HEK293 (cell line): ENCODE results near the gene KCTD19.

Experiments used
- KLF7 ChIP-seq: fragments of 450-650 bp; formaldehyde crosslinking; IDR thresholded peaks from 2 replicates; pipeline ENCODE4 v1.5.1; 2016; ENCODE audit warnings: missing biosample characterization, missing genetic modification characterization, borderline replicate concordance
- TCF7L2 ChIP-seq: IDR thresholded peaks from 2 replicates; pipeline ENCODE4 v1.6.1; 2011; ENCODE audit warnings: low read depth, mild to moderate bottlenecking, inconsistent platforms, low read length, moderate library complexity, borderline replicate concordance
- ZBTB21 ChIP-seq: fragments of 450-650 bp; formaldehyde crosslinking; IDR thresholded peaks from 2 replicates; pipeline ENCODE4 v1.5.1; 2017; ENCODE audit warnings: missing biosample characterization, missing genetic modification characterization
- ZNF501 ChIP-seq: fragments of 450-650 bp; formaldehyde crosslinking; IDR thresholded peaks from 2 replicates; pipeline ENCODE4 v1.5.1; 2016; ENCODE audit warnings: missing biosample characterization, missing genetic modification characterization
- ZNF549 ChIP-seq: fragments of 450-650 bp; IDR thresholded peaks from 2 replicates; pipeline ENCODE4 v1.5.1; 2018; ENCODE audit warnings: missing biosample characterization, missing genetic modification characterization, mild to moderate bottlenecking, inconsistent platforms, moderate library complexity
- ZNF555 ChIP-seq: fragments of 450-650 bp; formaldehyde crosslinking; conservative IDR thresholded peaks from 2 replicates; pipeline ENCODE4 v1.5.1; 2017; ENCODE audit warnings: missing biosample characterization, mild to moderate bottlenecking, missing genetic modification characterization, inconsistent platforms
- TF ChIP-seq, protein P1 (sequence below): fragments of 450-650 bp; formaldehyde crosslinking; IDR thresholded peaks from 2 replicates; pipeline ENCODE4 v1.5.1; 2016; ENCODE audit warnings: missing biosample characterization, missing genetic modification characterization
- TF ChIP-seq, protein P2 (sequence below): fragments of 450-650 bp; formaldehyde crosslinking; IDR thresholded peaks from 2 replicates; pipeline ENCODE4 v1.5.1; 2016; ENCODE audit warnings: missing biosample characterization, missing genetic modification characterization
- TF ChIP-seq, protein P3 (sequence below): fragments of 450-650 bp; formaldehyde crosslinking; IDR thresholded peaks from 2 replicates; pipeline ENCODE4 v1.5.1; 2016; ENCODE audit warnings: missing biosample characterization, missing genetic modification characterization, borderline replicate concordance

DNA sequence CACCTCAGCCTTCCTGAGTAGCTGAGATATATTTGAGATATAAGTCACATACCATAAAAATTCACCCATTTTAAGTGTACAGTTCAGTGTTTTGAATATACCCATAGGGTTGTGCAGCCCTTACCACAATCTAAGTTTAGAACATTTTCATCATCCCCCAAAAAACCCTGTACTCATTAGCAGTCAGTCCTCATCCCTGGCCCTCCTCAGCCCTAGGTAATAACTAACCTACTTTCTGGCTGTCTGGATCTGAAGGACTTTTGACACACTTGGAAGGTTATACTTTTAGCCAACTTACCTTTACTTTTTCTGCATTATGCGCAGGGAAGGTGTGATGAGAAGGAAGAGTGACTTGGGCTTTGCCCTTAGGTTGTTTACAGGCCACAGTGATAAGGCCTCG is 51.2 kb downstream of the KCTD19 start:
- TF ChIP-seq, protein P1, sequence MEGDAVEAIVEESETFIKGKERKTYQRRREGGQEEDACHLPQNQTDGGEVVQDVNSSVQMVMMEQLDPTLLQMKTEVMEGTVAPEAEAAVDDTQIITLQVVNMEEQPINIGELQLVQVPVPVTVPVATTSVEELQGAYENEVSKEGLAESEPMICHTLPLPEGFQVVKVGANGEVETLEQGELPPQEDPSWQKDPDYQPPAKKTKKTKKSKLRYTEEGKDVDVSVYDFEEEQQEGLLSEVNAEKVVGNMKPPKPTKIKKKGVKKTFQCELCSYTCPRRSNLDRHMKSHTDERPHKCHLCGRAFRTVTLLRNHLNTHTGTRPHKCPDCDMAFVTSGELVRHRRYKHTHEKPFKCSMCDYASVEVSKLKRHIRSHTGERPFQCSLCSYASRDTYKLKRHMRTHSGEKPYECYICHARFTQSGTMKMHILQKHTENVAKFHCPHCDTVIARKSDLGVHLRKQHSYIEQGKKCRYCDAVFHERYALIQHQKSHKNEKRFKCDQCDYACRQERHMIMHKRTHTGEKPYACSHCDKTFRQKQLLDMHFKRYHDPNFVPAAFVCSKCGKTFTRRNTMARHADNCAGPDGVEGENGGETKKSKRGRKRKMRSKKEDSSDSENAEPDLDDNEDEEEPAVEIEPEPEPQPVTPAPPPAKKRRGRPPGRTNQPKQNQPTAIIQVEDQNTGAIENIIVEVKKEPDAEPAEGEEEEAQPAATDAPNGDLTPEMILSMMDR (tag by site-specific recombination): no peak
- TF ChIP-seq KLF7 (tag by site-specific recombination) (no peak), ZNF549 (no peak), TCF7L2 (no peak), ZBTB21 (tag by site-specific recombination) (no peak), ZNF501 (tag by site-specific recombination) (no peak), ZNF555 (tag by site-specific recombination) (no peak)
- TF ChIP-seq, protein P2, sequence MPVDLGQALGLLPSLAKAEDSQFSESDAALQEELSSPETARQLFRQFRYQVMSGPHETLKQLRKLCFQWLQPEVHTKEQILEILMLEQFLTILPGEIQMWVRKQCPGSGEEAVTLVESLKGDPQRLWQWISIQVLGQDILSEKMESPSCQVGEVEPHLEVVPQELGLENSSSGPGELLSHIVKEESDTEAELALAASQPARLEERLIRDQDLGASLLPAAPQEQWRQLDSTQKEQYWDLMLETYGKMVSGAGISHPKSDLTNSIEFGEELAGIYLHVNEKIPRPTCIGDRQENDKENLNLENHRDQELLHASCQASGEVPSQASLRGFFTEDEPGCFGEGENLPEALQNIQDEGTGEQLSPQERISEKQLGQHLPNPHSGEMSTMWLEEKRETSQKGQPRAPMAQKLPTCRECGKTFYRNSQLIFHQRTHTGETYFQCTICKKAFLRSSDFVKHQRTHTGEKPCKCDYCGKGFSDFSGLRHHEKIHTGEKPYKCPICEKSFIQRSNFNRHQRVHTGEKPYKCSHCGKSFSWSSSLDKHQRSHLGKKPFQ (tag by site-specific recombination): no peak
- TF ChIP-seq, protein P3, sequence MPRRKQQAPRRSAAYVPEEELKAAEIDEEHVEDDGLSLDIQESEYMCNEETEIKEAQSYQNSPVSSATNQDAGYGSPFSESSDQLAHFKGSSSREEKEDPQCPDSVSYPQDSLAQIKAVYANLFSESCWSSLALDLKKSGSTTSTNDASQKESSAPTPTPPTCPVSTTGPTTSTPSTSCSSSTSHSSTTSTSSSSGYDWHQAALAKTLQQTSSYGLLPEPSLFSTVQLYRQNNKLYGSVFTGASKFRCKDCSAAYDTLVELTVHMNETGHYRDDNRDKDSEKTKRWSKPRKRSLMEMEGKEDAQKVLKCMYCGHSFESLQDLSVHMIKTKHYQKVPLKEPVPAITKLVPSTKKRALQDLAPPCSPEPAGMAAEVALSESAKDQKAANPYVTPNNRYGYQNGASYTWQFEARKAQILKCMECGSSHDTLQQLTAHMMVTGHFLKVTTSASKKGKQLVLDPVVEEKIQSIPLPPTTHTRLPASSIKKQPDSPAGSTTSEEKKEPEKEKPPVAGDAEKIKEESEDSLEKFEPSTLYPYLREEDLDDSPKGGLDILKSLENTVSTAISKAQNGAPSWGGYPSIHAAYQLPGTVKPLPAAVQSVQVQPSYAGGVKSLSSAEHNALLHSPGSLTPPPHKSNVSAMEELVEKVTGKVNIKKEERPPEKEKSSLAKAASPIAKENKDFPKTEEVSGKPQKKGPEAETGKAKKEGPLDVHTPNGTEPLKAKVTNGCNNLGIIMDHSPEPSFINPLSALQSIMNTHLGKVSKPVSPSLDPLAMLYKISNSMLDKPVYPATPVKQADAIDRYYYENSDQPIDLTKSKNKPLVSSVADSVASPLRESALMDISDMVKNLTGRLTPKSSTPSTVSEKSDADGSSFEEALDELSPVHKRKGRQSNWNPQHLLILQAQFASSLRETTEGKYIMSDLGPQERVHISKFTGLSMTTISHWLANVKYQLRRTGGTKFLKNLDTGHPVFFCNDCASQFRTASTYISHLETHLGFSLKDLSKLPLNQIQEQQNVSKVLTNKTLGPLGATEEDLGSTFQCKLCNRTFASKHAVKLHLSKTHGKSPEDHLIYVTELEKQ (tag by site-specific recombination): no peak
